Lung (tissue), 12 donors: Measurements from ENCODE around the gene THRA. TPM values are rescaled to one million over a fixed set of nuclear protein-coding genes. Genes with fewer than 3 reads are reported as not detected.

ENCODE experiments used
- ATAC-seq: fragments of 200-7000 bp; cut with Tn5 transposase; one replicate; pipeline ENCODE4 v1.9.1; 2020; ENCODE audit warnings: moderate number of reproducible peaks; ENCODE audit not compliant: insufficient read depth, low FRiP score
- DNase-seq, 3 donors: peaks; one replicate each; pipeline ENCODE4 v3.0.0-alpha.2; 2013 to 2017
- H3K27ac ChIP-seq, 2 donors: one replicate each; pipeline ENCODE4 v1.5.1; 2013; ENCODE audit warnings: mild to moderate bottlenecking in 2 of 2, moderate library complexity in 2 of 2, control low read depth in 1 of 2, inconsistent platforms in 1 of 2, low read depth in 1 of 2, low read length in 1 of 2
- H3K27me3 ChIP-seq, 3 donors: one replicate each; pipeline ENCODE4 v1.5.1; 2013; ENCODE audit warnings: low read length in 2 of 3; ENCODE audit not compliant: control insufficient read depth in 3 of 3, insufficient read depth in 3 of 3
- H3K36me3 ChIP-seq, 4 donors: one replicate each; pipeline ENCODE4 v1.5.1; 2013; ENCODE audit warnings: low read length in 4 of 4, mild to moderate bottlenecking in 1 of 4, moderate library complexity in 1 of 4; ENCODE audit not compliant: control insufficient read depth in 4 of 4, insufficient read depth in 4 of 4
- H3K4me1 ChIP-seq, 5 donors: one replicate each; pipeline ENCODE4 v1.5.1; 2013; ENCODE audit warnings: low read length in 5 of 5, mild to moderate bottlenecking in 2 of 5, moderate library complexity in 1 of 5; ENCODE audit not compliant: control insufficient read depth in 5 of 5, insufficient read depth in 5 of 5
- H3K4me3 ChIP-seq: one replicate; pipeline ENCODE4 v1.5.1; 2013; ENCODE audit warnings: mild to moderate bottlenecking, control low read depth, moderate library complexity
- H3K9ac ChIP-seq, 2 donors: one replicate each; pipeline ENCODE4 v1.5.1; 2013; ENCODE audit warnings: low read length in 2 of 2, control low read depth in 1 of 2; ENCODE audit not compliant: insufficient read depth in 1 of 2
- H3K9me3 ChIP-seq, 4 donors: one replicate each; pipeline ENCODE4 v1.5.1; 2013; ENCODE audit warnings: low read length in 3 of 4, mild to moderate bottlenecking in 1 of 4, moderate library complexity in 1 of 4; ENCODE audit not compliant: control insufficient read depth in 4 of 4, insufficient read depth in 3 of 4
- CTCF ChIP-seq: IDR thresholded peaks from 2 replicates; pipeline ENCODE4 v1.5.1; 2012; ENCODE audit warnings: mild to moderate bottlenecking; ENCODE audit errors: control extremely low read depth, extremely low read depth
- WGBS, 2 donors: extraction: QIAGEN DNeasy Blood & Tissue Kit; methylation state at CpG; one replicate each; pipeline ENCODE4 v1.1.7; 2013; 5-methylcytosine and 5-hydroxymethylcytosine counted together
- polyA plus RNA-seq, 2 donors: library from polyadenylated mRNA; stranded (reverse); fragments of 200-250 nt; gene quantifications; one replicate each; pipeline ENCODE4 v1.2.1, GENCODE V29; 2013
- total RNA-seq, 2 donors: library from RNA; depleted of rRNA in 1 of 2; stranded (reverse); fragments of >200 nt in 1 of 2; gene quantifications; one replicate each; pipeline ENCODE4 v1.2.1, GENCODE V29; 2014 to 2021
- donor health status: control.
- donor health status: control.
- donor health status: Bipolar disorder and iron deficiency.
- donor health status: healthy.
- donor health status: DM: yes; HTN: yes; CAD: no.

THRA gene
- total and polyA plus RNA-seq, 4 donors = 28.5 to 55.9 (median 37.5) TPM

GRCh38 chr17:40033339-40033738 lies 29.4 kb upstream of the THRA start:
- no peaks in the 10 kb centered on the region for H3K27me3 ChIP-seq
- TF ChIP-seq CTCF = no peak
- DNase-seq (no peak), ATAC-seq (no peak)
- no peak overlapping the region for H3K4me3 ChIP-seq
- H3K9me3 ChIP-seq = no peaks in the 10 kb centered on the region
- H3K36me3 ChIP-seq = peaks cover 3 to 58% (median 54%) of the 10 kb centered on the region in 4 donors
- H3K4me1 ChIP-seq = no peaks in the 10 kb centered on the region
- WGBS, 2 donors = 87 to 89% methylated on average over 8 of the region's 8 CpGs
- no peak overlapping the region for H3K9ac ChIP-seq
- no peak overlapping the region for H3K27ac ChIP-seq

- H3K36me3 ChIP-seq = peaks cover 3 to 47% (median 44%) of the 10 kb centered on the region in 4 donors
- WGBS, 2 donors = 83 to 88% methylated on average over 8 of the region's 8 CpGs
These were observed 28.2 kb upstream of the THRA start for GRCh38 chr17:40034426-40035161.

GRCh38 chr17:40035162-40035559 lies 27.6 kb upstream of the THRA start:
- ATAC-seq = no peak
- H3K36me3 ChIP-seq = peaks cover 3 to 44% (median 41%) of the 10 kb centered on the region in 4 donors

More at GRCh38 chr17:40034426-40035161, 28.2 kb upstream of the THRA start:
- no peak overlapping the region for H3K9ac ChIP-seq
- TF ChIP-seq CTCF = no peak
- ATAC-seq (no peak), DNase-seq (no peak)
- H3K9me3 ChIP-seq = no peaks in the 10 kb centered on the region
- H3K4me3 ChIP-seq = no peak overlapping the region
- H3K27me3 ChIP-seq = no peaks in the 10 kb centered on the region
- no peak overlapping the region for H3K27ac ChIP-seq
- H3K4me1 ChIP-seq = peaks cover 0 to 7% (median 4%) of the 10 kb centered on the region in 5 donors

More at GRCh38 chr17:40035162-40035559, 27.6 kb upstream of the THRA start:
- Histone ChIP-seq H3K9ac (no peak overlapping the region), H3K9me3 (no peaks in the 10 kb centered on the region), H3K4me1 (peaks cover 0 to 7% (median 4%) of the 10 kb centered on the region in 5 donors), H3K27me3 (no peaks in the 10 kb centered on the region), H3K27ac (no peak overlapping the region), H3K4me3 (no peak overlapping the region)
- 73% methylated on average over 12 of the region's 12 CpGs for whole genome bisulfite sequencing, 2 donors
- DNase-seq = peak in 1 of 3 donors; percentile 22
- TF ChIP-seq CTCF = no peak
